NAMALWA (cell line): Measurements from ENCODE around the gene ASAP2.
"Not testable (repeated sequence)": the region's sequence is repeated elsewhere in the genome, so short reads cannot be mapped to it uniquely, and the experiment has no call there.

Source experiments
- DNase-seq: peaks from one replicate; pipeline ENCODE4 v3.0.0-alpha.2; 2015; ENCODE audit warnings: low spot score

The ASAP2 gene

DNA sequence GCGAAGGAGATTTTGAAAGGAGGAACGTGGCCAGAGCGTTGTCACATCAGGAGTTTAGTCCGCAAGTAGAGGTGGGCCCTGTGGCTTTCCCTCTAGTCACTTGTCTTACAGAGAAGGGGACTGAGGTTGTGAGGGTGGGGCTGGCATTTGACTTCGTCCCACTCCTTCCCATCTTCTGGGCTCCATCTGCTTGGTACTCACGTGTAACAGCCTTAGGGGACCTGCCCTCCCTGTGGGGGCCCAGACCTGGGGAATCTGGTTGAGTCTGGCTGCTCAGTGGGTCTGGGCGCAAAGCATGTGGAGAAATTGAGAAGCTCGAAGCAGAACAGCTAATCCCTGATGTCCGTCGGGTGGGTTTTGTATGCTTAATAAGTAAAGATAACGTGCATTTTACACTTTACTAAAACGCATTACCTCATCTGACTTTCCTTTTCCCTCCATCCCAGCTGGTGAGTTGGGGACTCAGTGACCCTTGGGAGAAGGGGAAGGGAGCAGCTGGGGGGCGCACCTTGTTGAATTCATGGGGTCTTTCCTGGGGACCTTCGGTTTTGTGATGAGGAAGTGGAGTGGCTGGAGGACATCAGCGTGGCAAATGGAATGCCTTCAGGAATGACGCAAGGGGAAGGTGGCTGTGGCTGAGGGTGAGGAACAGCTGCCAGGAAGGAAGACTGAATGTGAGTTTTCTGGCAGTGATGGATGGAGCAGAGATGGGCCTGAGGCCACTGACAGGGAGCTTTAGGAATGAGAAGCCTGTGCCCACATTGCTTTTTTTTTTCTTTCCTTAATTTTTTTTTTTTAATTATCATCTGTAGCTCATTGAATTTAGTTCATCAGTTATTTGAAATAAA lies 44.8 kb downstream of the ASAP2 start:
- DNase-seq = no peak

DNA sequence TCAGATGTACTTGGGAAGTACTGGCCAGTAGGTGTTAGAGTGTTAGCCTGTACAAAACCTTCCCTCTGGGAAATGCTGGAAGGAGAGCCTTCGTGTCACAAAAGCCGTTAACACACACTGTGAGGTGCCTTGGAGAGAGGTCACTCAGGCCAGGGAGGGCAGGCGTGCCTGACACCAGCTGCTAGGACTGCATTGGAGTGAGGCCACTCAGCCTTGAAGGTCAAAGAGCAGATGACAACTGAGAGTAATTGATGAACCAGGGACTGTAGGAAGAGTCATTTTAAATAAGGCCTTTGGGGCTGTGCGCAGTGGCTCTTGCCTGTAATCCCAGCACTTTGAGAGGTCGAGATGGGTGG lies 45.4 kb downstream of the ASAP2 start:
- no peak for DNase-seq

DNA sequence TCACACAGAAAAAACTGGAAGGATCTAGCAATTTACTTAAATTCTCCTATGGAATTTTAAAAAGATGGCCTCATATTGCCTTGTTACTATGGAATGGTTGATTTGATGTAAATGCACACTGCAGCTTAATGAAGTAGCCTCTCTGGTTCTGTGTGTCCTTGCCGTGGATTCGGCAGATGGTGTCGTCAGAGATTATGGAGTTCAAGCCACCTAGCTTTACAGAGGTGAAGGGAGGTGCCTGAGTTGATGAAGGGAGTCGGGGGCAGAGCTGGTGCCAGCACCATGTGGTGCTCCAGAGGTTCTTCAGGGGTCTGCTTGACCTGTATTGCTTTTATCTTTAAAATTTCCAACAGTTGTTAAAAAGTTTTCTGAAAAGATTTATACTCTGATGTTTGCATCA lies 48.8 kb downstream of the ASAP2 start:
- no peak for DNase-seq

DNA sequence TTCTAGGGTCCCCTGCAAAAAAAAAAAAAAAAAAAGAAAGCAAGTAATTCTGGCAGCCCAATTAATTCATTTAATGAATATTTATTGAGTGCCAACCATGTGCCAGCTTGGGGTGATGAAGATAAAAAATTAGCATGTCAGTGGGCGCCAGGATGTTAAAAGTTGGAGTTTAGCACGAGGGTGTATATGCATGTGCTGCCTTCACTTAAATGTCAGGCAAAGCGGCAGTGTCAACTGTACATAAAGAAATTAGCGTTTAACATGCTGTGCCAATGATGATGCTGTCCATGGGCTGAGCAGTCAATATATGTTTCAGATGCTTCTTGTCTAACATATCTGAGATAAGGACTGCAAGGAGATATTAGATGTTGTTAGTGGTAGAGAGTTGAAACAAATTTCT lies 49.5 kb downstream of the ASAP2 start:
- DNase-seq = no peak

DNA sequence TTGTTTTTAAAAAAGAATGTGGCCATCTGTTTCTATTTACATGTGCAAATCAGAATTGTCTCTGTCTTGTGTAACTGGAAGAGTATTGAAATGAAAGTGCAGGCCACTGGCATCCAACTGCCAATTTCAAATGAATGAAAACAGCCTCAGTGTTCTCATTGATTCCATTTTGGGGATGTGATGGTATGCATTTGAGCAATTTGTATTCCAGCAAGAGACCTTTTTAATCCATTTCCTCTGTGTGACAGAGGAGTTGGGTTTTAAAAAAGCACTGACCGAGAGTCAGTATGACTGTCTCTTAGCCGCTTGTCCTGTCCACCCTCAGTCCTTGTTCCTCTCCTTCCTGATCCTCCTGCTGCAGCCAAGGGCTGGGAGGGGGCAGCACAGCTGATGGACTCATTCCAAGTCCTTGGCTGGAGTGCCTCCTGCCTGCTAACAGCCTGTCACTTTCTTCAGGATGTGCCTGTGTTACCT lies 50.0 kb downstream of the ASAP2 start:
- no peak for DNase-seq

DNA sequence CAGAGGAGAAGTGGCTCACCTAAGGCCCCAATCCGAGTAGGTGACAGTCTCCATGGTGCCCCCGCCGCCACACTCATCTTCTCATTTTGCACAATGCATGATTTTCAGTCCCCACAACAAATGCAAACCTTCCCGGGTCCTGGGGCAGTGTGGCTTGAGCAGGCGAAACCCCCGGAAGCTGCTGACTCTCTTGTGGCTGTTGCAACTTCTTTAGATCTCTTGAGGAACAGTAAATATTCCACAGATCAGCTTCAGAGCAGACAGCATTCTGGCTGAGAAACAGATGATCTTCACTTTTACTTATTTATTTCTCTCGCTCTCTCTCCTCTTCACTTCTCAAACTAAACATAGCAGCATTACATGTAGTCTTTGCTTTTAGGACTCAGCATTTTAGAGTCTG lies 51.9 kb downstream of the ASAP2 start:
- no peak for DNase-seq

DNA sequence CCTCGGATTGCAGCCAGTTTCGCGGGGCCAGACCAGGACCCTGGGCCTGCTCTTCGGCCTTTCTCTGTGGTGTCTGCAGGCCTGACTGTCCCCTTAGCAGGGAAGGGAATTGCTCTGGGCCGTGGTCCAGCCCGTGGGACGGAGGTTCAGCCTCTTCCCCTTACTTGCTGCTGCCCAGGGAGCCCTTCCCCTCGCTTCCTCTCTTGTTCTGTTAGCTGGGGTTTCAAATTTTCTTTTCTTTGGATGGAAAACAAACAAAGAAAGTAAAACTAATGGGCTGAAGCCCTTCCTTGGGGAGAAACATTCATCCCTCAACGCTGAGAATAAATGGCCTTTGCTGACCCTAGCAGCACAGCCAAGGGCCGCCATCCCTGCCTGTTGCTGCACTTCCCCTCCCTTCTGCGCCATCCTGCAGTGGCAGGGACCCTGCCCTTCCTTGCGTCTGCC lies 52.4 kb downstream of the ASAP2 start:
- no peak for DNase-seq

DNA sequence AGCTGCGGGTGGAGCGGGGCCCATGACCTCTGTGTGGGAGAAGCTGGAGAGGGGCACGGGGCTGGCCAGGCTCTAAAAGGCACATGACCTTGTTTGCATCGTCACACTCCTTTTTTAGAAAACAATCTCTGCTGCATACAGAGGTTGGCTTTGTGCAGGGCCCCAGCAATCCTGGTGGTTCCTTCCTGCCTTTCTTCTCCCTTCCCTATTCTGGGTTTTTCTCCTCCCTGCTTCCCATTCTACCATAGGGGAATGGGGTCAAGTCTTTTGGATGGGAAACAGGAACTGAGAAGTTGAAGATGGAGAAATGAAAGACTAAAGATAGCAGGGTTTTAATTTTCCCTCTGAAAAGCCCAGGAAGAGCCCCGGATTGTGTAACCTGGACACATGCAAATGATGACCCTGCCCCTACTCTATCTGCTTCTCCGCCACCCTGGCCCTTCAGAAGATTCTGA lies 53.9 kb downstream of the ASAP2 start:
- DNase-seq = no peak

DNA sequence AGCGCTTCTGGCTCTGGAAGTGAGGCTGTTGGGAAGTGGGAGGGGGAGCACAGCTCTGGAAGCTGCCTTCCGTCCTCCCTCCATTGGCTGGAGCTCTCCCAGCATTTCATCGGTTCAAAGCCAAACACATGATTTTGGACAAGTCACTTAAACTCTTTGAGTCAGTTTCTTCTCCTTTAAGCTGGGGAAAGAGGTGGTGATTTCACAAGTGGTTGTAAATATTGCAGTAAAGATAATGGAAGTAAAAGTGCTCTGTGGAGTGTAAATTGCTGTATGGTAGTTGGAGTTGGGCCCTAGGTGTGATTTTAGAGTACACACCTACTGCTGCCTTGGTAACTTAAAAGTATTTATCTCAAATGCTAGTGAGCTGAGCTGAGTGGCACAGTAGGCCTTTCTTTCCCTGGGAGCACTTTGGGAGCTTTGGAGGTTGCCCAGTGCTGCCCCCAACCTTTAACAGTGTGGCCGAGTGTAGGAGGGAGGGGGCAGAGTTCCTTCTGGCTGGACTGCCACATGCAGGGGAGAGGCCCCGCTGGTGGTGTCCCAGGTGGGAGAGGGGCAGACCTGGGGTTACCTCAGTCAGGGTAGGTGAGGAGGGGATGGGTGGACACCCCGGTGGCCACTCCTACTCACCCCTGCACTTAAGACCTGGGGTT lies 54.7 kb downstream of the ASAP2 start:
- no peak for DNase-seq

DNA sequence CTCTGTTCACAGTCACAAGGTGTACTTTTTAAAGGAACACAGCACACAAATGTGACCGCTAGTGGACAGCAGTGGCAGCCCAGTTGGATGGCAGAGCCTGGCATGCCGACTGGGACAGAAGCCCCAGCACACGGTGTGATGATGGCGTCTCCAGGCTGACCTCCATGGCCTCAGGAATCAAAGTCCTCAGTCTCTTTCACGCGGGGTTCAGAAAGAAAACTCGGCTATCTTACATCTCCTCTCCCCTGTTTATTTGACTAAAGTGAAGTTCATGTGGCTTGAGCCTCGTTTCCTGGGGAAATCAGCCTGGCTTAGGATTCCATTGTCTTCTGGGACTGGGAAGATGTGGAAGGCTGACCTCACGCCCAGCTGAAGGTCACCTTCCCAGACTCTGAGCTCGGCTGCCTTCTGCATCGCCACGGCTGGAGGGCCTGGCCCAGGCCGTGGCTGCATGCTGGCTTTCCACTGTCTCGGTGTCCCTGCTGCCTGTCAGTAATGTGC lies 56.1 kb downstream of the ASAP2 start:
- no peak for DNase-seq

DNA sequence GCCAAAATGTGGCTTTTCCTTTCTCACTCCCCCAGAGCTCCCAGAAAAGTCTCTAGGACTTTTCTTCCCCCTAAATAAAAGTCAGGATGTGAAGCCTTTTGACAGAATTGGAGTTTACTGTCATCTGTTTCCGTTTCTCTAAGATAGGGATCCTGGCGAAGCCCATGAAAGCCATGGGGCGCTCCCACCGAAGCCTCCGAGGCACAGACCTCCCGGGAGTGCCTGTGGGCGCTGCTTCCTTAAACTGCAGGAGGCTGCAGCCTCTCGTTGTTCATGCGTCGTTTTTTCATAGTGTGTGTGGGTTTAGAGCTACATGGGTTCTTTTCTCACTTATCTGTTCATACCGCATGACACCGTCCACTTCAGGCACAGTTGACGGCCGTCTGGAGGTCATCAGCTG lies 56.8 kb downstream of the ASAP2 start:
- DNase-seq = no peak

DNA sequence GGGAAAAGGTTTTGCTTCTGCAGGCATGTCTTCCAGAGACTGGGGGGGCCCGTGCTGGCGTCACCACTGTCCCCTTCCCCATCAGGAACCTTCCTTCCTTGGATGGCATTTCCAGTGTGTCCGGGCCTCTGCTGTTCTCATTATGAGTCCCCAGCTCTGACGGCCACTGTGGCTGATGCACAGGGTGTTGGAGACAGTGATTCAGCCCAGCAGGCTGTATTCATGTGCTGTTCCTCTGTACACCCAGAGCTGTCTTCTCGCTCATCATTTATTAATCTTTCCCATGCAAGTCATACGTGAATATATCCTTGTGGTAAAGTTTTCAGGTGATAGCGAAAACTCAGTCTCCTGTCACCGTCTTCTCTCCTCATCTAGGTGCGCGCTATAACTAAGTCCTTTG lies 57.7 kb downstream of the ASAP2 start:
- DNase-seq = no peak

DNA sequence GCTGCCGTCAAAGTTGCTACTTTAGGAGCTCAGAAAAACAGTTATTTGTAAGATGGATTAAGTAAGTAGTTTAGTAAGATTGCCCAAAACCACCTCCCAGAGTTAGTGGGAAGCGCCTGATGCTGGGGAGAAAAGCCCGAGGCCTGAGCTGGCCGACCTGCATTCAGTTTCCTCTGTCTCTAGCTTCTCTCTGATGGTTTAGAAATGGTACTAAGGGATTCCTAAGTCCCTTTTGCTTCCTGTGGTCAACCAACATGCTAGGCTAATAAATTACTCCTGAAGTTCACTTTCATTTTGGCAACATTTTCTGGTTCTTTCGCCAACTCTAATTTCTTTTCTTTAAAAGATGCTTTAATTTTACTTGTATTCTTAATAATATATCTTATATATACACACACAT lies 60.1 kb downstream of the ASAP2 start:
- no peak for DNase-seq

DNA sequence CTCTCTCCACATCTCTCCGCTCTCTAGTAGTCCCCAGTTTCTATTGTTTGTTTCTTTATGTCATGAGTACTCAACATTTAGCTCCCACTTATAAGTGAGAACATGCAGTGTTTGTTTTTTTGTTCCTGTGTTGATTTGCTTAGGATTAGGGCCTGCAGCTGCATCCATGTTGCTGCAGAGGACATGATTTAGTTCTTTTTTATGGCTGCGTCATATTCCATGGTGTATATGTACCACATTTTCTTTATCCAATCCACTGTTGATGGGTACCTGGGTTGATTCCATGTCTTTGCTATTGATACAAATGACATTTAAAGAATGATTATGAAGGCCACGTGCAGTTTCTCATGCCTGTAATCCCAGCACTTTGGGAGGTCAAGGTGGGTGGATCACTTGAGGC lies 60.7 kb downstream of the ASAP2 start:
- not testable (repeated sequence) for DNase-seq

DNA sequence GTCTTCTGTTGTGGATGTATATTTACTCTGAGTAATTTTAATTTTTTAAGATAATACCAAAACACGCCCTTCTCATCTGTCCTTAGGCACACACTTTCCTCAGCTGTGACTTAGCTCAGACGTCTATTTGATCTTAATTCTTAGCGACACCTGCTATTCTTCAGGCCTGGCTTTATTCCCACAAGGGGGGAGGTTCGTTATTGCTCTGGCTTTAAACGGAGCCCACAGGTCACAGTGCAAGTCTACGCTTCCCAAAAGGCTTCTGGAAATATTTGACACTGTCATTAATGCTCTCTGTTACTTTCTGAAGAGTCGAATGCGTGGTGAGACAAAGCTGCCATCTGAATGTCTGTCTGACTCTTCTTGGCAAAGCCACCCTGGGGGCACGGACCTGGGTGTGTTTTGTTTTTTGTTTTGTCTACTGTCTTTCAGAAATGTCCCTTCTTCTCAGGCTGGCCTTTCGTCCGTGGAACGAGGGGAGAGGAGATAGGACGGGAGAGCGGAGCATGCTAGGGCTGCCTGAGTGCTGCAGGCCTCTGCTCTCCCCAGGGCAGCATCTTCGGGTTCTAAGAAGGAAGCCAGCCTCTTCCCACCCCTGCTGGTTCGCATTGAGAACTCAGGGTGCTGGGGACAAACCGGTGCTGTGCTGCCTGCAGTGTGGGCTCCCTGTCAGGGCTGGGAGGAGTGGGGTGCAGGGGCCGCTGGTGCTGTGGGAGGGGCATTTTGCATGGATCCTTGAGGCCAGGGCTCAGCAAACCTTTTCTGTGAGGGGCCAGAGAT lies 61.9 kb downstream of the ASAP2 start:
- no peak for DNase-seq

DNA sequence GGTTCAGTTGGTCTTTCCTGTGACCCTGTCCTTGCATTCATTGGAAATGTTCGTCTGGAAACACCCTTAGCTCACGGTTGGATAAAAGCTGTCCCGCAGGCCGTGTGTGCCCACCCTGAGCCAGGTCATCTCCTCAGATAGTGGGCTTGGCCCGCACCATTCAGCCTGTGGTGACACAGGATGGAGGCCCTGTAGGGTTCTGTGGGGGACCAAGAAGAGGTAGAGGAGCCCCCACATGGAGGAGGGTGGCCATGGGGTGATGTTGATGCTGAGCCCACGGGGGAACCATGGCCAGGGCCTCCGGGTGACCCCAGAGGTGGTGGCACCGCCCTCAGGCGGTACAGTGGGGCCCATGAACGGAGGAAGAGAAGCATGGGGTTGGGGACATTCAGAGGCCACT lies 62.7 kb downstream of the ASAP2 start:
- DNase-seq = no peak

DNA sequence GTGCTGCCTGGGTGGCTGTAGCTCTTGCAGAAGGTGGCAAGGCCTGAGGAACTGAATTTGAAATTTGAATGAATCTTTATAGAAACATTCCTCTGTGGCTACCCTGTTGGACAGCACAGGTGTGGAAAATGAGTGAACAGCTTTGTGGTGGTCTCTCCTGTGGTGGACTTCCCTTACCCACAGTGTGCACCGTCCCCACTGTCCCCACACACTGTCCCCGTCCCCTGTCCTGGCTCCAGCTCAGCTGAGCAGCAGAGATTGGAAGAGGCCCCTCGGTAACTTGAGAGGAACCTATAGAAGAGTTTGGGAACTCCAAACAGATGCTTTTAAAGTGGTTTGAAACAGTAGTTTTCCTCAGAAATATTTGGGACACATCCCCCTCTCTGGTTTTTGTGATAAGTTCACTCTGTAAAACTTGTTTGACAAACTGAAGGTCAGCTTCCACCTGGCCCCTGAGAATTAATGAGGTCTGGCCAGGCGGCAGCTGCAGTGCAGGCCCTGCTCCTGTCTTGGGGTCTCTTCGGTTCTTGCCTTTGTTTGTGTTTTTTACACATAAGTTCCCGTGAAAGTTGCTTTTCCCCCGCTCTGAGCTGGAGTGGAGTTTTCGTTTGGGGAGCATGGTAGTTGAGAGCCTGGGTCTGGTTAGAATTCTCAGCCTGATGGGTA lies 63.2 kb downstream of the ASAP2 start:
- DNase-seq = no peak

DNA sequence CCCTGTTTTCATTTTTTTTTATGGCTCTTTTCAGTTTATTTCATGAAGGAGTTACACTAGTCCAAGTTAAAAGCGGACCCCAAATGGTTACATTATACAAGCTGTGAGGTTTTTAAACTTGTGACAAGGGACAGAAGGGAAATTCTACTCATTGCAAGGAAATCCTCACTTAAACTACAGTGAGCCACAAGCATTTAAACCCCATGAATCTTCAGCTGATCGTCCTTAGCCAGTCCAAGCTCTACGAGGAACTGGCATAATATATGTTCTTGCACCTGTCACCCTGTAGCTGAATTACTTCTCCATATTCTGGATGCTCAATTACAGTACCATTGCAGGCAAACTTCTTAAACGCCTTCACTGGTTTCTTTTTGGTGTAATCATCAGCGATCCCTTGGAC lies 64.5 kb downstream of the ASAP2 start:
- DNase-seq = no peak

DNA sequence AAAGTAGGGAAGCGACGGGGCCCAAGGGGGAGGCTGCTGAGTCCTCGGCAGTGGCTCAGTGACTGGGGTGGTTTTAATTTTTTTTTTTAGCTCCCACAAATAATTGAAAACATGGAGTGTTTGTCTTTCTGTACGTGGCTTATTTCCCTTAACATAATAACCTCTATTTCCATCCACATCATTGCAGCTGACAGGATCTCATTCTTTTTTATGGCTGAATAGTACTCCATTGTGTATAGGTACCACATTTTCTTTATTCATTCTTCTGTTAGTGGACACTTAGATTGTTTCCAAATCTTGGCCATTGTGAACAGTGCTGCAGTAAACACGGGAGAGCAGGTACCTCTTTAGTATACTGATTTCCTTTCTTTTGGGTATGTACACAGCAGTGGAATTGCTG lies 65.1 kb downstream of the ASAP2 start:
- no peak for DNase-seq

DNA sequence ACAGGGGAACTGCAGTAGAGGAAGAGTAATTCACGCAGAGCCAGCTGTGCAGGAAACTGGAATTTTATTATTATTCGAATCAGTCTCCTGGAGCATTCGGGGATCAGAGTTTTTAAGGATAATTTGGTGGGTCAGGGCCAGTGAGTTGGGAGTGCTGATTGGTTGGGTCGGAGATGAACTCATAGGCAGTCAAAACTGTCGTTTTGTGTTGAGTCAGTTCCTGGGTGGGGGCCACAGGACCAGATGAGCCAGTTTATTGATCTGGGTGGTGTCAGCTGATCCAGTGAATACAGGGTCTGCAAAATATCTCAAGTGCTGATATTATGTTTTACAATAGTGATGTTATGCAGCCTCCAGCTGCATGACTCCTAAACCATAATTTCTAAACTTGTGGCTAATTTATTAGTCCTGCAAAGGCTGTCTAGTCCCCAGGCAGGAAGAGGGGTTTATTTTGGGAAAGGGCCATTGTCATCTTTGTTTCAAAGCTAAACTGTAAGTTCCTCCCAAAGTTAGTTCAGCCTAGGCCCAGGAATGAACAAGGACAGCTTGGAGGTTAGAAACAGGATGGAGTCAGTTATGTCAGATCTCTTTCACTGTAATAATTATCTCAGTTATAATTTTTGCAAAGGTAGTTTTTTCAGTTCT lies 67.0 kb downstream of the ASAP2 start:
- no peak for DNase-seq

DNA sequence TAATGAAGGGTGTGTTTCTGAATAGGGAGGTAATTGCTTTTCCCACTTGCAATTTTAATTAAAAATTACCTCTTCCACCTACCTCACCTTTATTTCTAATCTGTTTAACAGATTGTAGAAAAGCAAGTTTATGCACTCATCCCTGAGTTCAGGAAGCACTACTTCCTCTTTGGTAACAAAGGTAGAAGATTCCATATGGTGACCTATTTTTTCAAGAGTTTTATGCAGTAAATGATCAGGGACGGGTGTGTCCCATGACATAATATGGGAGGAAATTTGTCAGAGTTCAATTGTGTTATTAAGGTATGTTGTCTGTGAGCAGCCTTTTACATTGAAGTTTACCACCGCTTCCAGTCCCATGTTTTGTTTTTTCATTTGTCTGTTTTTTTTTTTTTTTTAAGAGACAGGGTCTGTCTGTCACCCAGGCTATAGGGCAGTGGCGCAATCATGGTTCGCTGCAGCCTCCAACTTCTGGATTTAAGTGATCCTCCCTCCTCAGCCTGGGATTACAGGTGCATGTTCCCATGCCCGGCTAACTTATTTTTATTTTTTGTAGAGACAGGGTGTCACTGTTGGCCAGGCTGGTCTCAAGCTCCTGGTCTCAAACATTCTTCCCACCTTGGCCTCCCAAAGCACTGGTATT lies 68.2 kb downstream of the ASAP2 start:
- no peak for DNase-seq
